Measurements from ENCODE around the gene UBE2V1.
"Not testable (repeated sequence)": the region's sequence is repeated elsewhere in the genome, so short reads cannot be mapped to it uniquely, and the experiment has no call there.

Gene UBE2V1

GRCh38 chr20:50085481-50086365, 27.2 kb downstream of the UBE2V1 start:
- Histone ChIP-seq H3K4me3 (ENCODE audit: severe bottlenecking) (no peak overlapping the region), H3K27me3 (ENCODE audit: insufficient read depth, poor library complexity, severe bottlenecking) (no peaks in the 10 kb centered on the region), H3K9me3 (ENCODE audit: severe bottlenecking) (no peaks in the 10 kb centered on the region), H3K27ac (ENCODE audit: poor library complexity, severe bottlenecking) (peak overlapping the region; percentile 73), H3K36me3 (ENCODE audit: low read depth) (peaks cover 64% of the 10 kb centered on the region), H3K4me1 (ENCODE audit: insufficient read depth, poor library complexity, severe bottlenecking) (peaks cover 24% of the 10 kb centered on the region)
- peak; percentile 62 for ATAC-seq (ENCODE audit: low read depth)
- peak; percentile 80 for DNase-seq (ENCODE audit: low spot score)
- TF ChIP-seq, protein P1, sequence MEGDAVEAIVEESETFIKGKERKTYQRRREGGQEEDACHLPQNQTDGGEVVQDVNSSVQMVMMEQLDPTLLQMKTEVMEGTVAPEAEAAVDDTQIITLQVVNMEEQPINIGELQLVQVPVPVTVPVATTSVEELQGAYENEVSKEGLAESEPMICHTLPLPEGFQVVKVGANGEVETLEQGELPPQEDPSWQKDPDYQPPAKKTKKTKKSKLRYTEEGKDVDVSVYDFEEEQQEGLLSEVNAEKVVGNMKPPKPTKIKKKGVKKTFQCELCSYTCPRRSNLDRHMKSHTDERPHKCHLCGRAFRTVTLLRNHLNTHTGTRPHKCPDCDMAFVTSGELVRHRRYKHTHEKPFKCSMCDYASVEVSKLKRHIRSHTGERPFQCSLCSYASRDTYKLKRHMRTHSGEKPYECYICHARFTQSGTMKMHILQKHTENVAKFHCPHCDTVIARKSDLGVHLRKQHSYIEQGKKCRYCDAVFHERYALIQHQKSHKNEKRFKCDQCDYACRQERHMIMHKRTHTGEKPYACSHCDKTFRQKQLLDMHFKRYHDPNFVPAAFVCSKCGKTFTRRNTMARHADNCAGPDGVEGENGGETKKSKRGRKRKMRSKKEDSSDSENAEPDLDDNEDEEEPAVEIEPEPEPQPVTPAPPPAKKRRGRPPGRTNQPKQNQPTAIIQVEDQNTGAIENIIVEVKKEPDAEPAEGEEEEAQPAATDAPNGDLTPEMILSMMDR (IDR thresholded peaks at IDR 0.05; ENCODE audit: poor library complexity, severe bottlenecking): peak; percentile 100

DNA sequence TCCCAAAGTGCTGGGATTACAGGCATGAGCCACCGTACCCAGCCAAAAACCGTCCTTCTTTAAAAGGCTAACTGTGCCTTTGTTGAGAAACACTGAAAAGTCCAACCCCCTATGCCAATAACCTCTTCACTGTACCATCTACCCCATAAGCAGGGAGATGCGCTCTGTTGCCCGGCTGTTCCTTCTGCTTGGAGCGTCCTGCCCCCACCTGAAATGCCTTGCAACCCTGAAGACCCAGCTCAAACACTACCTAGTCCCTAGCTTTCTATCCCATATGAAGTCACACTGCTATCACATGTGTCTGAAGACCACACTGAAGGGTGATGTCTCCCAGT, 27.8 kb downstream of the UBE2V1 start:
- ATAC-seq (ENCODE audit: low read depth): no peak
- no peaks in the 10 kb centered on the region for H3K27me3 ChIP-seq (ENCODE audit: insufficient read depth, poor library complexity, severe bottlenecking)
- peak; percentile 45 for DNase-seq (ENCODE audit: low spot score)
- H3K4me3 ChIP-seq (ENCODE audit: severe bottlenecking): no peak overlapping the region
- peaks cover 64% of the 10 kb centered on the region for H3K36me3 ChIP-seq (ENCODE audit: low read depth)
- peaks cover 23% of the 10 kb centered on the region for H3K4me1 ChIP-seq (ENCODE audit: insufficient read depth, poor library complexity, severe bottlenecking)
- H3K27ac ChIP-seq (ENCODE audit: poor library complexity, severe bottlenecking): peak overlapping the region; percentile 73
- TF ChIP-seq, protein P1 (IDR thresholded peaks at IDR 0.05; ENCODE audit: poor library complexity, severe bottlenecking): no peak
- H3K9me3 ChIP-seq (ENCODE audit: severe bottlenecking): no peaks in the 10 kb centered on the region

GRCh38 chr20:50083034-50083433, 29.9 kb downstream of the UBE2V1 start:
- H3K4me1 ChIP-seq (ENCODE audit: insufficient read depth, poor library complexity, severe bottlenecking): peaks cover 25% of the 10 kb centered on the region
- H3K36me3 ChIP-seq (ENCODE audit: low read depth): peaks cover 45% of the 10 kb centered on the region
- no peak overlapping the region for H3K27ac ChIP-seq (ENCODE audit: poor library complexity, severe bottlenecking)
- H3K27me3 ChIP-seq (ENCODE audit: insufficient read depth, poor library complexity, severe bottlenecking): no peaks in the 10 kb centered on the region
- H3K9me3 ChIP-seq (ENCODE audit: severe bottlenecking): no peaks in the 10 kb centered on the region
- peak; percentile 80 for DNase-seq (ENCODE audit: low spot score)
- ATAC-seq (ENCODE audit: low read depth): no peak
- TF ChIP-seq, protein P1 (IDR thresholded peaks at IDR 0.05; ENCODE audit: poor library complexity, severe bottlenecking): no peak
- no peak overlapping the region for H3K4me3 ChIP-seq (ENCODE audit: severe bottlenecking)

GRCh38 chr20:50082056-50082455, 30.9 kb downstream of the UBE2V1 start:
- H3K27ac ChIP-seq (ENCODE audit: poor library complexity, severe bottlenecking); ATAC-seq (ENCODE audit: low read depth); H3K9me3 ChIP-seq (ENCODE audit: severe bottlenecking); H3K4me3 ChIP-seq (ENCODE audit: severe bottlenecking); H3K27me3 ChIP-seq (ENCODE audit: insufficient read depth, poor library complexity, severe bottlenecking): not testable (repeated sequence)
- Histone ChIP-seq H3K4me1 (ENCODE audit: insufficient read depth, poor library complexity, severe bottlenecking) (peaks cover 18% of the 10 kb centered on the region), H3K36me3 (ENCODE audit: low read depth) (peaks cover 40% of the 10 kb centered on the region)
- peak; percentile 70 for DNase-seq (ENCODE audit: low spot score)

DNA sequence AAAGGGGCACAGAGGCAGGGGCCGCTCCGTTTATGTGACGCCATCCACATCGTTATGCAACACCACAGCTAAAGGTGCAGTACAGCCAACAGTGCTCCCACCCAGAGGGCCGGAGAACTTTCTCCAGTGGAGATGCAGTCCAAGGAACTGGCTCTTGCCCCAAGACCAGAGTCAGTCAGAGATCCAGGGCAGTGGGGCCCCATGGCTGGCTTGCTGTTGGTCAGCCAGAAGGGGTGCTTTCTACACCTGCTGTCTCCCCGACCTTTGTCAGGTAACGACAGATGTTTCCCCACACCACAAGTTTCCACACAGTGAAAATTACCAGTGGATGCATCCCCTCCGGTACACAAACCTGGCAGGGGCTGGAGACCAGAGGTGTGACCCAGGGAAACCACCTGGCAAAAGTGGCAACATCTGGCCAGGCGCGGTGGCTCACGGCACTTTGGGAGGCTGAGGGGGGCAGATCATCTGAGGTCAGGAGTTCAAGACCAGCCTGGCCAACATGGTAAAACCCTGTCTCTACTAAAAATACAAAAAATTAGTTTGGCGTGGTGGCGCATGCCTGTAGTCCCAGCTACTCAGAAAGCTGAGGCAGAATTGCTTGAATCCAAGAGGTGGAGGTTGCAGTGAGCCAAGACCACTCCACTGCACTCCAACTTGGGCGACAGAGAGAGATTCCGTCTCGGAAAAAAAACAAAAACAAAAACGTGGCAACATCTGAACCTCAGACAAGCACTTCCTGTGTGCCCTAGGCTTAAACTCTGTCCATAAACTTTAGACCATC, 34.9 kb downstream of the UBE2V1 start:
- Histone ChIP-seq H3K4me3 (ENCODE audit: severe bottlenecking) (no peak overlapping the region), H3K27ac (ENCODE audit: poor library complexity, severe bottlenecking) (no peak overlapping the region), H3K27me3 (ENCODE audit: insufficient read depth, poor library complexity, severe bottlenecking) (no peaks in the 10 kb centered on the region), H3K4me1 (ENCODE audit: insufficient read depth, poor library complexity, severe bottlenecking) (peaks cover 2% of the 10 kb centered on the region), H3K9me3 (ENCODE audit: severe bottlenecking) (no peaks in the 10 kb centered on the region), H3K36me3 (ENCODE audit: low read depth) (peaks cover 21% of the 10 kb centered on the region)
- TF ChIP-seq, protein P1 (IDR thresholded peaks at IDR 0.05; ENCODE audit: poor library complexity, severe bottlenecking): no peak
- DNase-seq (ENCODE audit: low spot score) (peak; percentile 80), ATAC-seq (ENCODE audit: low read depth) (no peak)
